Heart right ventricle (tissue), 16 donors: ENCODE measurements around the gene KCTD11. TPM values are rescaled to one million over a fixed set of nuclear protein-coding genes. Genes with fewer than 3 reads are reported as not detected.
A peak's percentile ranks its signal among the peaks of the same experiment; 100 is the strongest.

ENCODE experiments used
- ATAC-seq, 8 donors: fragments of 200-7000 bp; cut with Tn5 transposase; one replicate each; pipeline ENCODE4 v1.9.1; 2020; ENCODE audit warnings: mild to moderate bottlenecking in 8 of 8, moderate library complexity in 8 of 8, moderate number of reproducible peaks in 1 of 8
- DNase-seq, 2 donors: peaks; one replicate each; pipeline ENCODE4 v3.0.0-alpha.2; 2020
- H3K27ac ChIP-seq, 10 donors: fragments of 200-600 bp; sonication (generic) in 2 of 10; one replicate each; pipeline versions ENCODE4 v1.5.0 to v1.8.0; 2020 to 2022; ENCODE audit warnings: mild to moderate bottlenecking in 3 of 10
- H3K27me3 ChIP-seq, 7 donors: fragments of 200-600 bp; one replicate each; pipeline ENCODE4 v1.8.0; 2021 to 2022; ENCODE audit warnings: mild to moderate bottlenecking in 2 of 7
- H3K36me3 ChIP-seq, 9 donors: fragments of 200-600 bp; sonication (generic) in 1 of 9; one replicate each; pipeline versions ENCODE4 v1.5.0 to v1.8.0; 2020 to 2022; ENCODE audit warnings: mild to moderate bottlenecking in 2 of 9
- H3K4me1 ChIP-seq, 9 donors: fragments of 200-600 bp; sonication (generic) in 1 of 9; one replicate each; pipeline versions ENCODE4 v1.5.0 to v1.8.0; 2020 to 2022; ENCODE audit warnings: mild to moderate bottlenecking in 4 of 9
- H3K4me3 ChIP-seq, 10 donors: fragments of 200-600 bp; sonication (generic) in 2 of 10; one replicate each; pipeline versions ENCODE4 v1.5.0 to v1.8.0; 2020 to 2022; ENCODE audit warnings: mild to moderate bottlenecking in 7 of 10, moderate library complexity in 2 of 10
- H3K9me3 ChIP-seq, 11 donors: fragments of 200-600 bp in 10 of 11; sonication (generic) in 2 of 11; one replicate each; pipeline versions ENCODE4 v1.5.0 to v1.8.0; 2013 to 2022; ENCODE audit warnings: mild to moderate bottlenecking in 2 of 11, control low read depth in 1 of 11, moderate library complexity in 1 of 11
- WGBS, 2 donors: extraction: QIAGEN DNeasy Blood & Tissue Kit; methylation state at CpG; one replicate each; pipeline ENCODE4 v1.1.7; 2013; ENCODE audit warnings: inconsistent platforms in 1 of 2; 5-methylcytosine and 5-hydroxymethylcytosine counted together
- intact Hi-C, 10 donors: fragments of 100-400 bp; cut with DNase I; formaldehyde crosslinking; loops; one replicate each; pipeline versions ENCODE4 v1.11.1 to v1.14.2; 2022
- polyA plus RNA-seq, 2 donors: library from polyadenylated mRNA; stranded (reverse); fragments of 200-250 nt; gene quantifications; one replicate each; pipeline ENCODE4 v1.2.3, GENCODE V29; 2013
- total RNA-seq, 10 donors: library from RNA; stranded (reverse); fragmentation: NEBNext Ultra II Directional in 3 of 10; extraction: Animal tissue kit (Norgen Biotek cat#: 25700) in 3 of 10; gene quantifications; one replicate each; pipeline versions ENCODE4 v1.2.1 to v1.2.4, GENCODE V29; 2021 to 2023
- TF ChIP-seq, protein P1 (sequence below), 9 donors: fragments of 200-600 bp; sonication (generic) in 2 of 9; IDR thresholded peaks; one replicate each; pipeline versions ENCODE4 v1.5.0 to v1.8.0; 2021 to 2022; ENCODE audit warnings: antibody characterized with exemption in 9 of 9, mild to moderate bottlenecking in 5 of 9, moderate library complexity in 1 of 9
- donor health status: Arrhythmogenic right ventricular cardiomyopathy.
- donor health status: ischemic (EF 13 %, LVEDD 7.1; RV severe dilation, severe dysfunction).
- donor health status: healthy with polysubstance abuse.
- donor health status: DM: no; HTN: yes; CAD: no.
- donor health status: DM: no; HTN: no; CAD: no.
- donor health status: ischemic (EF 25% LVEDD 6.9; RV normal size, moderate dysfunction).
- donor health status: ischemic (EF 25% LVEDD 5.7; RV mildly dilated, moderate dysfunction).
- donor health status: healthy.
- donor health status: DM: yes; HTN: yes; CAD: no.
- donor health status: Ischemic cardiomyopathy.
- donor health status: ischemic (EF 35%, LVEDD 5.7; RV mildly dilated, moderate dysfunction).
- donor health status: nonischemic (EF 11% LVEDD 7.7; RV severe dilation, severe dysfunction).
- donor health status: DM: yes; HTN: yes; CAD: no.
- donor health status: PGD.
- donor health status: ischemic (EF 29% LVEDD 5.4; RV normal size, mild dysfunction).
- donor health status: nonischemic (EF 23%, LVEDD 6.1; RV moderate dilation, normal function).

KCTD11 gene
- total and polyA plus RNA-seq, 12 donors, result 4.3 to 8.5 (median 5.3) TPM

DNA sequence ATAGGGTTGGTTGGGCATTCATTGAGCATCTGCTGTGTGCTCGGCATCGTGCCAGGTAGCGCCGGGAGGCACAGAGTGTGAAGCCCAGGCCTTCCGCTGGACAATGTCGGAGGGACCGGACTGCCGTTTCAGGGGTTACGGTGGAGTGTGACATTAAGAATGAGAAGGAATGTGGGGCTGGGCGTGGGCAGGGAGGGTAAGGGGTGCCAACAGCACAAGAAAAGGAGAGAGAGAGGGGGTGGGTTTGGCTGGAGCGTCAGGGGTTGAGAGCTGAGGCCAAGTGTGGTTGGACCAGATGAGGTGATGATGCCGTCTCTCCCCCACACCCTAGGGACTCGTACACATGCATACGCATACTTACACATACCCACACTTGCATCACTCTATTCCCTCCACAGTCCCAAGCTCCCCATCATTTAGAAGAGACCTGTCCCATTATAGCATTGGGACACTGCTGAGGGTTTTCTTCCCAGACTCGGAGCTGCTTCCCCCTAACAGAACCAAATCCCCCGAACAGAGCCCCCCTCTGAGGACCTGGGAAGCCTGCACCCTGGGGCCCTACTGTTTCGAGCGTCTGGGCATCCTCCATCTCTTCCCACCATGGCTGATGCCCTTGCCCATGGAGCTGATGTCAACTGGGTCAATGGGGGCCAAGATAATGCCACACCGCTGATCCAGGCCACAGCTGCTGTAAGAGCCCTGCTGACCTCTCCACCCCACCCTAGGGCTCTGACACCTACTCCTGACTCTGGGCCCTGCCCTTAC lies 3.3 kb upstream of the KCTD11 start:
- Histone ChIP-seq H3K27ac (peak overlapping the region in 5 of 10 donors; percentile 98 to 100 (median 99)), H3K27me3 (no peaks in the 10 kb centered on the region), H3K36me3 (peaks cover 0 to 32% (median 0%) of the 10 kb centered on the region in 9 donors), H3K4me1 (peaks cover 4 to 41% (median 35%) of the 10 kb centered on the region in 9 donors), H3K9me3 (no peaks in the 10 kb centered on the region), H3K4me3 (no peak overlapping the region)
- TF ChIP-seq, protein P1, sequence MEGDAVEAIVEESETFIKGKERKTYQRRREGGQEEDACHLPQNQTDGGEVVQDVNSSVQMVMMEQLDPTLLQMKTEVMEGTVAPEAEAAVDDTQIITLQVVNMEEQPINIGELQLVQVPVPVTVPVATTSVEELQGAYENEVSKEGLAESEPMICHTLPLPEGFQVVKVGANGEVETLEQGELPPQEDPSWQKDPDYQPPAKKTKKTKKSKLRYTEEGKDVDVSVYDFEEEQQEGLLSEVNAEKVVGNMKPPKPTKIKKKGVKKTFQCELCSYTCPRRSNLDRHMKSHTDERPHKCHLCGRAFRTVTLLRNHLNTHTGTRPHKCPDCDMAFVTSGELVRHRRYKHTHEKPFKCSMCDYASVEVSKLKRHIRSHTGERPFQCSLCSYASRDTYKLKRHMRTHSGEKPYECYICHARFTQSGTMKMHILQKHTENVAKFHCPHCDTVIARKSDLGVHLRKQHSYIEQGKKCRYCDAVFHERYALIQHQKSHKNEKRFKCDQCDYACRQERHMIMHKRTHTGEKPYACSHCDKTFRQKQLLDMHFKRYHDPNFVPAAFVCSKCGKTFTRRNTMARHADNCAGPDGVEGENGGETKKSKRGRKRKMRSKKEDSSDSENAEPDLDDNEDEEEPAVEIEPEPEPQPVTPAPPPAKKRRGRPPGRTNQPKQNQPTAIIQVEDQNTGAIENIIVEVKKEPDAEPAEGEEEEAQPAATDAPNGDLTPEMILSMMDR (IDR thresholded peaks at IDR 0.05), result no peak
- intact Hi-C loops, result loop anchor here in 4 of 10 donors (2.0 to 5.0 kb wide), 3 partner anchors 51 to 68 kb away; partner anchors contain the start of gene SLC2A4 (in 4 of the 4)
- ATAC-seq, result no peak
- no peak for DNase-seq
- WGBS, 2 donors, result 64 to 77% methylated on average over 18 to 19 of the region's 19 CpGs

DNA sequence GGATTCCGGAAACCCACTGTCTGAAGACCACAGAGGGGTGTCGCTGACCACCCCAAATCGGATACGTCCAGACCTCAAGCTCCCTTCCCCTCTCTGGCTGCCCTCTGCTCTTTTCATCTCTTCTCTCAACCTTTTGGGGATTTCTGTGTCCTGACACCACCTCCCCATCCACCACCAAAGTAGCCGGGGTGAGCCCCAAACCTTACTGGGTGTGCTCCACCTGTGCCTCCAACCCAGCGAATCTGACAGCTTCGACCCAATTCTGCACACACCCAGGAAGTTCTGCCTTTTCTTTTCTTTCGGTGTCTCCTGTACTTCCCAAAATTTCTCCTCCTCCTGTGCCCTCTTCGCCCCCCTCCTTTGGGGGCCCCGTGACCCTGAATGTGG lies 534 bp downstream of the KCTD11 start:
- ATAC-seq (no peak), DNase-seq (no peak)
- Histone ChIP-seq H3K4me1 (peaks cover 8 to 65% (median 46%) of the 10 kb centered on the region in 9 donors), H3K27me3 (no peaks in the 10 kb centered on the region), H3K36me3 (peaks cover 0 to 9% (median 0%) of the 10 kb centered on the region in 9 donors), H3K27ac (peak overlapping the region; percentile 96 to 100 (median 99)), H3K4me3 (peak overlapping the region; percentile 73 to 91 (median 84)), H3K9me3 (no peaks in the 10 kb centered on the region)
- TF ChIP-seq, protein P1 (IDR thresholded peaks at IDR 0.05), result peak in 3 of 9 donors; percentile 5 to 59 (median 26)
- 30 to 31% methylated on average over 10 of the region's 10 CpGs for WGBS, 2 donors
- intact Hi-C loops, result loop anchor here (5.0 to 10.0 kb wide), 10 partner anchors 40 to 332 kb away; partner anchors contain the start of genes FGF11 (in 5 of the 10), TMEM102 (in 5 of the 10), SENP3 (in 4 of the 10) and PLSCR3 (in 2 of the 10)

DNA sequence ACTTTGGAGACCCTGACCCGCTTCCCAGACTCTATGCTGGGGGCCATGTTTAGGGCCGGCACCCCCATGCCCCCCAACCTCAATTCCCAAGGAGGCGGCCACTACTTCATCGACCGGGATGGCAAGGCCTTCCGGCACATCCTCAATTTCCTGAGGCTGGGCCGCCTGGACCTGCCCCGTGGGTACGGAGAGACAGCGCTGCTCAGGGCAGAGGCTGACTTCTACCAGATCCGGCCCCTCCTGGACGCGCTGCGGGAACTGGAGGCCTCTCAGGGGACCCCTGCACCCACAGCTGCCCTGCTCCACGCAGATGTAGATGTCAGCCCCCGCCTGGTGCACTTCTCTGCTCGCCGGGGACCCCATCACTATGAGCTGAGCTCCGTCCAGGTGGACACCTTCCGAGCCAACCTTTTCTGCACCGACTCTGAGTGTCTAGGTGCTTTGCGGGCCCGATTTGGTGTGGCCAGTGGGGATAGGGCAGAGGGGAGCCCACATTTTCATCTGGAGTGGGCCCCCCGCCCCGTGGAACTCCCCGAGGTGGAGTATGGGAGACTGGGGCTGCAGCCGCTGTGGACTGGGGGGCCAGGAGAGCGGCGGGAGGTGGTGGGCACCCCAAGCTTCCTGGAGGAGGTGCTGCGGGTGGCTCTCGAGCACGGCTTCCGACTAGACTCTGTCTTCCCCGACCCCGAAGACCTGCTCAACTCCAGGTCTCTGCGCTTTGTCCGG lies 1.1 kb downstream of the KCTD11 start:
- no peaks in the 10 kb centered on the region for H3K9me3 ChIP-seq
- ATAC-seq (no peak), DNase-seq (peak in 1 of 2 donors; percentile 22)
- 88 to 89% methylated on average over 37 of the region's 37 CpGs for WGBS, 2 donors
- peak overlapping the region in 9 of 10 donors; percentile 73 to 91 (median 84) for H3K4me3 ChIP-seq
- peak overlapping the region in 8 of 10 donors; percentile 96 to 100 (median 99) for H3K27ac ChIP-seq
- intact Hi-C loops, result loop anchor here (5.0 to 10.0 kb wide), 10 partner anchors 39 to 332 kb away; partner anchors contain the start of genes FGF11 (in 5 of the 10), TMEM102 (in 5 of the 10), SENP3 (in 4 of the 10) and PLSCR3 (in 2 of the 10)
- H3K4me1 ChIP-seq, result peaks cover 8 to 65% (median 46%) of the 10 kb centered on the region in 9 donors
- no peaks in the 10 kb centered on the region for H3K27me3 ChIP-seq
- TF ChIP-seq, protein P1 (IDR thresholded peaks at IDR 0.05), result no peak
- peaks cover 0 to 3% (median 0%) of the 10 kb centered on the region in 9 donors for H3K36me3 ChIP-seq
